SK-N-SH (cell line): Measurements from ENCODE around the gene CLDN18.

Source experiments
- CHD2 ChIP-seq: fragments of 150-350 bp; IDR thresholded peaks from 2 replicates; pipeline ENCODE4 v1.6.1; 2018; ENCODE audit warnings: low read length; ENCODE audit not compliant: partially characterized antibody
- CTCF ChIP-seq: fragments of 200-600 bp; sonication (generic); IDR thresholded peaks from 2 replicates; pipeline ENCODE4 v1.6.1; 2017; ENCODE audit warnings: antibody characterized with exemption, mild to moderate bottlenecking, moderate library complexity
- ELF1 ChIP-seq: IDR thresholded peaks from 2 replicates; pipeline ENCODE4 v1.4.0; 2012
- EP300 ChIP-seq, 2 experiments: IDR thresholded peaks; 2 replicates each; pipeline versions ENCODE4 v1.4.0 to v1.6.1; 2012; ENCODE audit warnings: borderline replicate concordance in 1 of 2, low read depth in 1 of 2, low read length in 1 of 2
- FOSL2 ChIP-seq: IDR thresholded peaks from 2 replicates; pipeline ENCODE4 v1.4.0; 2012; ENCODE audit warnings: low read depth, mild to moderate bottlenecking, moderate library complexity, borderline replicate concordance
- FOXM1 ChIP-seq: IDR thresholded peaks from 2 replicates; pipeline ENCODE4 v1.4.0; 2012; ENCODE audit warnings: low read depth, mild to moderate bottlenecking
- NRF1 ChIP-seq: IDR thresholded peaks from 2 replicates; pipeline ENCODE4 v1.6.1; 2012; ENCODE audit warnings: low read depth, mild to moderate bottlenecking, low read length
- POLR2AphosphoS5 ChIP-seq: IDR thresholded peaks from 2 replicates; pipeline ENCODE4 v1.6.1; 2012; ENCODE audit warnings: low read depth, low read length
- RAD21 ChIP-seq: IDR thresholded peaks from 2 replicates; pipeline ENCODE4 v1.6.1; 2012; ENCODE audit warnings: mild to moderate bottlenecking, low read length
- RCOR1 ChIP-seq: fragments of 150-350 bp; IDR thresholded peaks from 2 replicates; pipeline ENCODE4 v1.6.1; 2017; ENCODE audit warnings: antibody characterized with exemption, low read length

GRCh38 chr3:137972396-137972795, 37.6 kb upstream of the CLDN18 start:
- TF ChIP-seq CTCF, result no peak
- no peak for TF ChIP-seq POLR2AphosphoS5
- TF ChIP-seq FOSL2, result no peak
- no peak for TF ChIP-seq NRF1
- no peak for TF ChIP-seq FOXM1
- no peak for TF ChIP-seq ELF1
- TF ChIP-seq CHD2, result no peak
- TF ChIP-seq RCOR1, result no peak
- TF ChIP-seq EP300 (IDR thresholded peaks at IDR 0.05; ENCODE audit: borderline replicate concordance in 1 of 2, low read depth in 1 of 2, low read length in 1 of 2), result no peak
- no peak for TF ChIP-seq RAD21
